Tibial nerve (tissue), 3 donors: ENCODE measurements around the gene CLEC10A.

Experiments
- POLR2A ChIP-seq, 2 donors: fragments of 450-650 bp; IDR thresholded peaks; one replicate each; pipeline ENCODE4 v1.6.1; 2017; ENCODE audit warnings: antibody characterized with exemption in 2 of 2, mild to moderate bottlenecking in 2 of 2, moderate library complexity in 2 of 2
- TF ChIP-seq, protein P1 (sequence below), 5 experiments: fragments of 200-600 bp in 3 of 5; fragments of 450-650 bp in 2 of 5; sonication (generic) in 3 of 5; IDR thresholded peaks; one replicate each; pipeline ENCODE4 v1.5.1; 2016 to 2019; ENCODE audit warnings: antibody characterized with exemption in 5 of 5, mild to moderate bottlenecking in 3 of 5, moderate library complexity in 2 of 5

DNA sequence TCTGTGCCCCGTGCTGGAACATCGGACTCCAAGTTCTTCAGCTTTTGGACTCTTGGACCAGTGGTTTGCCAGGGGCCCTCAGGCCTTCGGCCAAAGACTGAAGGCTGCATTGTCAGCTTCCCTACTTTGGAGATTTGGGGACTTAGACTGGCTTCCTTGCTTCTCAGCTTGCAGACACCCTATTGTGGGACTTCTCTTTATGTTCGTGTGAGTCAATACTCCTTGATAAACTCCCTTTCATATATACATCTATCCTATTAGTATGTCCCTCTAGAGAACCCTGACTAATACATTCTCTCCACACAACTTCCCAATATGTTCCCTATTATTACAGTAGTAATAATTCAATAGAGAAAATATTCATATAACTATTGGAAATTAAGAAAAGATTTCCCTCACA is 43.8 kb upstream of the CLEC10A start:
- TF ChIP-seq, protein P1, sequence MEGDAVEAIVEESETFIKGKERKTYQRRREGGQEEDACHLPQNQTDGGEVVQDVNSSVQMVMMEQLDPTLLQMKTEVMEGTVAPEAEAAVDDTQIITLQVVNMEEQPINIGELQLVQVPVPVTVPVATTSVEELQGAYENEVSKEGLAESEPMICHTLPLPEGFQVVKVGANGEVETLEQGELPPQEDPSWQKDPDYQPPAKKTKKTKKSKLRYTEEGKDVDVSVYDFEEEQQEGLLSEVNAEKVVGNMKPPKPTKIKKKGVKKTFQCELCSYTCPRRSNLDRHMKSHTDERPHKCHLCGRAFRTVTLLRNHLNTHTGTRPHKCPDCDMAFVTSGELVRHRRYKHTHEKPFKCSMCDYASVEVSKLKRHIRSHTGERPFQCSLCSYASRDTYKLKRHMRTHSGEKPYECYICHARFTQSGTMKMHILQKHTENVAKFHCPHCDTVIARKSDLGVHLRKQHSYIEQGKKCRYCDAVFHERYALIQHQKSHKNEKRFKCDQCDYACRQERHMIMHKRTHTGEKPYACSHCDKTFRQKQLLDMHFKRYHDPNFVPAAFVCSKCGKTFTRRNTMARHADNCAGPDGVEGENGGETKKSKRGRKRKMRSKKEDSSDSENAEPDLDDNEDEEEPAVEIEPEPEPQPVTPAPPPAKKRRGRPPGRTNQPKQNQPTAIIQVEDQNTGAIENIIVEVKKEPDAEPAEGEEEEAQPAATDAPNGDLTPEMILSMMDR (IDR thresholded peaks at IDR 0.05), result no peak
- no peak for TF ChIP-seq POLR2A (IDR thresholded peaks at IDR 0.05)
